ENCODE results near the gene CDH16.

DNA sequence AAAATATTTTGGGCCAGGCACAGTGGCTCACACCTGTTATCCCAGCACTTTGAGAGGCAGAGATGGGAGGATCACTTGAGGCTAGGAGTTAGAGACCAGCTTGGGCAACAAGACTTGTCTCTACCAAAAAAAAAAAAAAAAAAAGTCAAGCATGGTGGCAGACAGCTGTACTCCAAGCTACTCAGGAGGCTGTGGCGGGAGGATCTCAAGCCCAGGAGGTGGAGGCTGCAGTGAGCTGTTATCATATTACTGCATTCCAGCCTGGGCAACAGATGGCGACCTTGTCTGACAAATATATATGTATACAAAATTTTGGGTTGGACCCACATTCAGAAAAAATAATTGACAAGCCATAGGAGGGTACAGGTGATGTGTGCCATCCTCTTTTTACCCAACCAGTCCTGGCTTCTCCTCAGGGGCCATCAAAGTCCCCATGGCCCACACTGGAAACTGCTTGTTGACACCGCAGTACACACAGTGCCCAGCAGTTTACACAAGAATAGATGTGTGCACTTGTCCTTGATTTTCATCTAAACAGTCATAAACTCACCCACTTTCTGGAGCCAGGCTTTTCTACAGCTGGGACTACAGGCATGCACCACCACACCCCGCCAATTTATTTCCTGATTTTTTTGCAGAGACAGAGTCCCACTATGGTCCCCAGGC, 18.3 kb upstream of the CDH16 start:
- TF ChIP-seq CTCF (conservative IDR thresholded peaks at IDR 0.05; ENCODE audit: low read depth, low read length), result no peak
- no peak for TF ChIP-seq EZH2 (IDR thresholded peaks at IDR 0.05; ENCODE audit: borderline replicate concordance, low read depth, low read length, poor library complexity, severe bottlenecking)

Data from A673 (cell line).